Lower leg skin (tissue), 4 donors: ENCODE measurements around the gene CMTM4. TPM values are rescaled to one million over a fixed set of nuclear protein-coding genes. Genes with fewer than 3 reads are reported as not detected.

ENCODE experiments used
- DNase-seq, 2 donors: peaks; one replicate each; pipeline ENCODE4 v3.0.0-alpha.2; 2019; ENCODE audit warnings: low spot score in 2 of 2
- H3K4me3 ChIP-seq: fragments of 200-600 bp; sonication (generic); 2 replicates; pipeline ENCODE4 v1.5.1; 2017; ENCODE audit warnings: mild to moderate bottlenecking, low read depth; ENCODE audit not compliant: poor library complexity, severe bottlenecking
- CTCF ChIP-seq, 3 donors: fragments of 450-650 bp; IDR thresholded peaks; one replicate each; pipeline ENCODE4 v1.5.1; 2016; ENCODE audit warnings: antibody characterized with exemption in 3 of 3, mild to moderate bottlenecking in 3 of 3, moderate library complexity in 2 of 3
- POLR2A ChIP-seq, 2 donors: fragments of 450-650 bp; IDR thresholded peaks; one replicate each; pipeline ENCODE4 v1.6.1; 2016 to 2017; ENCODE audit warnings: antibody characterized with exemption in 2 of 2, mild to moderate bottlenecking in 1 of 2, moderate library complexity in 1 of 2
- WGBS, 2 donors: methylation state at CpG; one replicate each; pipeline ENCODE4 v1.1.5; 2018; 5-methylcytosine and 5-hydroxymethylcytosine counted together
- intact Hi-C: fragments of 100-400 bp; cut with DNase I; formaldehyde crosslinking; loops from one replicate; pipeline ENCODE4 v1.15.0; 2023; ENCODE audit warnings: low total_unique reads
- total RNA-seq, 4 donors: library from RNA; depleted of rRNA; stranded (reverse); fragments of >200 nt; gene quantifications; one replicate each; pipeline ENCODE4 v1.1.0, GENCODE V29; 2016

CMTM4 gene
- total RNA-seq, 4 donors from 2014 or later = 11.1 to 30.2 (median 22.5) TPM

DNA sequence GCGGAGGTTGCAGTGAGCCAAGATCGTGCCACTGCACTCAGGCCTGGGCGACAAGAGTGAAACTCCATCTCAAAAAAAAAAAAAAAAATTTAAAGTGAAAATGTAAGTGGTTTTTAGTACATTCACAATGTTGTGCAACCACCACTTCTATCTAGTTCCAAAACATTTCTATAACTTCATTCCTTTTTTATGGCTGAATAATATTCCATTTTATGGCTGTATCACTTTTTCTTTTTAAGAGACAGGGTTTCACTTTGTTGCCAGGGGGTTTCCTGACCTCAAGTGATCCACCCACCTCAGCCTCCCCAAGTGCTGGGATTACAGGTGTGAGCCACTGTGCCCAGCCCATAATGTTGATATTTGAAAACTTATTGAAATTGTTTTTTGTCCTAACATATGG lies 103.7 kb downstream of the CMTM4 start:
- no peak overlapping the region for H3K4me3 ChIP-seq
- TF ChIP-seq POLR2A (IDR thresholded peaks at IDR 0.05) (no peak), CTCF (IDR thresholded peaks at IDR 0.05) (no peak)
- no peak for DNase-seq

GRCh38 chr16:66592241-66592640 lies 104.3 kb downstream of the CMTM4 start:
- H3K4me3 ChIP-seq = no peak overlapping the region
- WGBS, 2 donors = 92 to 96% methylated on average over 3 of the region's 3 CpGs
- intact Hi-C loops = no loop called here
- TF ChIP-seq CTCF (IDR thresholded peaks at IDR 0.05) = no peak
- no peak for TF ChIP-seq POLR2A (IDR thresholded peaks at IDR 0.05)
- DNase-seq = no peak

More for the DNA sequence above, 103.7 kb downstream of the CMTM4 start:
- intact Hi-C loops = no loop called here
- WGBS, 2 donors = 92 to 99% methylated on average over 3 of the region's 3 CpGs

GRCh38 chr16:66591018-66591417 lies 105.5 kb downstream of the CMTM4 start:
- peak in 1 of 2 donors; percentile 54 for DNase-seq
- 90 to 96% methylated on average over 4 of the region's 4 CpGs for WGBS, 2 donors
- no peak for TF ChIP-seq POLR2A (IDR thresholded peaks at IDR 0.05)
- no peak for TF ChIP-seq CTCF (IDR thresholded peaks at IDR 0.05)
- intact Hi-C loops = no loop called here
- no peak overlapping the region for H3K4me3 ChIP-seq

DNA sequence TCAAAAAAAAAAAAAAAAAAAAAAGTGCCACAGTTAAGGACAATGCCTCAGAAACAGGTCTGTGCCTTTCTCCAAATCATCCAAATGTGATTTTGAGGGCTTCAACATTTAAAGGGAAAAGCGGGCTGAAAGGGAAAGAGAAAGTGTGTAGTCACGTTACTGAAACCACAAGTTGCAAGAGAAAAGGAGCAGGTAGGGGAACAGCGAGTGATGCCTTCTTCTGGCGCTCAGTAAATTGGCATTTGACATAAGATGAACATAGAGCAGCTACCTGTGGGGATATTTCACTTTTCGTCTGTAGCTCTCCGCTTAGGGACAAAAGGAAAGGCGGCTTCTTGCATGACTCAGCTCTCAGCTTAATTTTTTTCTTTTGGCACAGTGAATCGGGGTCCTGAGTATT lies 106.2 kb downstream of the CMTM4 start:
- TF ChIP-seq CTCF (IDR thresholded peaks at IDR 0.05) = no peak
- no peak for TF ChIP-seq POLR2A (IDR thresholded peaks at IDR 0.05)
- H3K4me3 ChIP-seq = no peak overlapping the region
- peak in 1 of 2 donors; percentile 52 for DNase-seq
- WGBS, 2 donors = 79 to 87% methylated on average over 8 of the region's 8 CpGs
- intact Hi-C loops = no loop called here

DNA sequence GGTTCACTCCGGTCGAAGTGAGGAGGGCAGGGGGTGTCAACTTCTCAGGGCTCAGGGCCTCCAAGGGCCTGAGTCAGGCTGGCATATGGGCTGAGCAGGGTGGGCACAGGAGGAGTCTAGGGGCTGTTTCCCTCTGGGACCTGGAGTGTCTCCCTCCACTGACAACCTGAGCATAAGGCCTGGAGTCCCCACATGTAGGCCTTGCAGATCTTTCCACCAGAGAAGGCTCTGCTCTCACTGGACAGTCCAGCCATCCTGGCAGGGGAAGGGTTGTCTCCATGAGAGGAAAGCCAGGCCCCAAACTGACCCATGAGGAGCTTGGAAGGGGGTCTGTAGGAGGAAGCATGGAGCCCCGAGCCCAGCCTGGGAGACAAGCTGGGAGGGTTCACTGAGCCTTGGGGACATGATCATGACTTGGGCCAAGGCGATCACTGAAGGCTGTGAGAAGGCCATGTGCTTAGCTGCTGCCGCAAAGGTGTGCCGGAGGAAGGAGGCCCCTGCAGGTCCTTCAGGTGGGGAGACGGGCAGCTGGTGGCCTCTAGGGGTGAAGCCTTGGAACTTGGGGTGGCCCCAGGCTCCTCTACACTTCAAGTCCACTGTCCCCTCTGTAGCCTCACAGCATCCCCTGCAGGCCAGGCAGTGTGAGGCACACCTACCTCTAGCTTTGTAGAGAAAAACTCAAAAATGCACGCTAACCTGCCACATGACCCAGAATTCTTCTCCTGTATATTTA lies 107.4 kb downstream of the CMTM4 start:
- no peak for TF ChIP-seq POLR2A (IDR thresholded peaks at IDR 0.05)
- peak in 1 of 3 donors; percentile 30 for TF ChIP-seq CTCF (IDR thresholded peaks at IDR 0.05)
- WGBS, 2 donors = 90 to 95% methylated on average over 6 to 8 of the region's 8 CpGs
- no peak for DNase-seq
- intact Hi-C loops = loop anchor here (10.0 kb wide), 1 partner anchor 114 kb away; no protein-coding TSS in a partner anchor
- no peak overlapping the region for H3K4me3 ChIP-seq
